ENCODE results near the gene RCCD1. TPM values are rescaled to one million over a fixed set of nuclear protein-coding genes. Genes with fewer than 3 reads are reported as not detected.

Gene RCCD1
- total RNA-seq, 1 donor from 2014 or later, result 21.5 TPM

- no peaks in the 10 kb centered on the region for H3K27me3 Mint-ChIP-seq (ENCODE audit: low read depth)
- no peaks in the 10 kb centered on the region for H3K9me3 Mint-ChIP-seq
- no peak for DNase-seq (ENCODE audit: low spot score in 2 of 2, unreplicated experiment in 2 of 2)
- H3K4me3 Mint-ChIP-seq, result no peak overlapping the region
- H3K4me1 Mint-ChIP-seq, result peaks cover 39% of the 10 kb centered on the region
- H3K27ac Mint-ChIP-seq, result no peak overlapping the region
- no peak for TF ChIP-seq CTCF (IDR thresholded peaks at IDR 0.05; ENCODE audit: unreplicated experiment)
- H3K36me3 Mint-ChIP-seq, result peaks cover 2% of the 10 kb centered on the region
Measured at GRCh38 chr15:90990446-90990845, 35.8 kb downstream of the RCCD1 start.

- H3K9me3 Mint-ChIP-seq, result no peaks in the 10 kb centered on the region
- DNase-seq (ENCODE audit: low spot score in 2 of 2, unreplicated experiment in 2 of 2), result no peak
- H3K4me3 Mint-ChIP-seq, result no peak overlapping the region
- H3K4me1 Mint-ChIP-seq, result peaks cover 35% of the 10 kb centered on the region
- H3K27me3 Mint-ChIP-seq (ENCODE audit: low read depth), result no peaks in the 10 kb centered on the region
- H3K27ac Mint-ChIP-seq, result peak overlapping the region; percentile 72
- TF ChIP-seq CTCF (IDR thresholded peaks at IDR 0.05; ENCODE audit: unreplicated experiment), result no peak
- H3K36me3 Mint-ChIP-seq, result peaks cover 2% of the 10 kb centered on the region
Measured at GRCh38 chr15:90991587-90992285, 37.1 kb downstream of the RCCD1 start.

GRCh38 chr15:90994059-90994416, 39.4 kb downstream of the RCCD1 start:
- no peaks in the 10 kb centered on the region for H3K27me3 Mint-ChIP-seq (ENCODE audit: low read depth)
- peaks cover 13% of the 10 kb centered on the region for H3K36me3 Mint-ChIP-seq
- no peaks in the 10 kb centered on the region for H3K9me3 Mint-ChIP-seq
- H3K27ac Mint-ChIP-seq, result peak overlapping the region; percentile 100
- TF ChIP-seq CTCF (IDR thresholded peaks at IDR 0.05; ENCODE audit: unreplicated experiment), result no peak
- DNase-seq (ENCODE audit: low spot score in 2 of 2, unreplicated experiment in 2 of 2), result peak in 1 of 2 experiments; percentile 23
- H3K4me3 Mint-ChIP-seq, result peak overlapping the region; percentile 100
- H3K4me1 Mint-ChIP-seq, result peaks cover 17% of the 10 kb centered on the region

- Mint-ChIP-seq H3K4me1 (peaks cover 17% of the 10 kb centered on the region), H3K9me3 (no peaks in the 10 kb centered on the region), H3K27me3 (ENCODE audit: low read depth) (no peaks in the 10 kb centered on the region), H3K4me3 (peak within 1 kb of the TSS; percentile 100), H3K27ac (peak within 1 kb of the TSS; percentile 100), H3K36me3 (peaks cover 16% of the 10 kb centered on the region)
- TF ChIP-seq CTCF (IDR thresholded peaks at IDR 0.05; ENCODE audit: unreplicated experiment), result no peak
- peak; percentile 99 to 100 for DNase-seq (ENCODE audit: low spot score in 2 of 2, unreplicated experiment in 2 of 2)
Measured at GRCh38 chr15:90994417-90995311, 40.0 kb downstream of the RCCD1 start, which contains the start of gene PRC1. PRC1 (minus strand) TSS chr15:90994535; CDS start chr15:90994417, 118 bp downstream.

GRCh38 chr15:90998737-90999136, 44.1 kb downstream of the RCCD1 start:
- no peak for TF ChIP-seq CTCF (IDR thresholded peaks at IDR 0.05; ENCODE audit: unreplicated experiment)
- Mint-ChIP-seq H3K4me3 (no peak overlapping the region), H3K27ac (no peak overlapping the region), H3K36me3 (peaks cover 37% of the 10 kb centered on the region), H3K4me1 (peaks cover 6% of the 10 kb centered on the region), H3K9me3 (no peaks in the 10 kb centered on the region), H3K27me3 (ENCODE audit: low read depth) (no peaks in the 10 kb centered on the region)
- no peak for DNase-seq (ENCODE audit: low spot score in 2 of 2, unreplicated experiment in 2 of 2)

Measured in mesothelial cell of epicardium (in vitro differentiated cells).